ENCODE results near the gene PLA2G12B.

The PLA2G12B gene

GRCh38 chr10:72888151-72888638 is 66.4 kb downstream of the PLA2G12B start:
- no peak for DNase-seq

- DNase-seq, result no peak
Measured at GRCh38 chr10:72887043-72887442, 67.6 kb downstream of the PLA2G12B start.

DNA sequence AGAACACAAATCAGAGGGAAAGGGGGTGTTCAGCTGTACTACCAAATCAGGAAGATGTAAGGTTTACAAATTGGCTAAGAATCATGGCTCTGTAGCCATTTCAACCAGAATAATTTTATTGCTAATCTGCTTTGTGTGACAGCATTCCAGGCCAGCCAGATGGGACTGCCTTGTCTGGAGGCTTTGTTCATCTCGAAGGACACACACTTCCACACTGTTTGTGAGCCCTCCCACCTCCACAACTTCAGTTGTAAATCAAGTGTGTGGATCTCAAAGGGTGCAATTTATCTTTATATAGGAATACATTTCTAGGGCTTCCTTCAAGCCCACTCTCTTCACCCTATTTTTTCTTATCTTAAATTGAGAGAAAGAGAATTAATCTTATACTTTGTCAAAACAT is 68.0 kb downstream of the PLA2G12B start:
- no peak for DNase-seq

DNA sequence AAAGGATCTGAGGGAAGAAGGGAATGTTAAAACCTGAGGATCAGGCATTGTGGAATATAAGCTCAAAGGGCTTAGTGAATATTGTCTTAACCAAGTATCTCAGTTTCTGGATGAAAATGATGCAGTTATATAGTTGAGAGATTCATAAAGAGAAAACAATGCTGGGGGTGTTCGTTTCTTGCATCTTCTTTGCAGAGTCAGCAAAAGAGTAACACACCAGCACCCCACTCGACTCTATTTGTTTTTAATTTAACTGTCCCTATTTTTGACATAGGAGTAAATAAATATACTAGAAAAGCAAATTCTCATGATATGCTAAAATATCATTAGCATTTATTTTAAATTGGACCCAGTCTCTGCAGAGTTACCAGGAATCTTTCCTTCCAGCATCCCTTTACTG is 68.7 kb downstream of the PLA2G12B start:
- DNase-seq, result no peak

Data from activated gamma-delta T cell (primary cell).